ENCODE measurements around the gene SLC2A14.
"Not testable (repeated sequence)": the region's sequence is repeated elsewhere in the genome, so short reads cannot be mapped to it uniquely, and the experiment has no call there.

SLC2A14 gene

GRCh38 chr12:7870335-7870734 lies 2.4 kb downstream of the SLC2A14 start:
- in situ Hi-C loops (cut with HindIII; ENCODE audit: low sequenced_read_pairs), result no loop called here

GRCh38 chr12:7869137-7869536 lies 3.6 kb downstream of the SLC2A14 start:
- in situ Hi-C loops (cut with HindIII; ENCODE audit: low sequenced_read_pairs), result no loop called here

DNA sequence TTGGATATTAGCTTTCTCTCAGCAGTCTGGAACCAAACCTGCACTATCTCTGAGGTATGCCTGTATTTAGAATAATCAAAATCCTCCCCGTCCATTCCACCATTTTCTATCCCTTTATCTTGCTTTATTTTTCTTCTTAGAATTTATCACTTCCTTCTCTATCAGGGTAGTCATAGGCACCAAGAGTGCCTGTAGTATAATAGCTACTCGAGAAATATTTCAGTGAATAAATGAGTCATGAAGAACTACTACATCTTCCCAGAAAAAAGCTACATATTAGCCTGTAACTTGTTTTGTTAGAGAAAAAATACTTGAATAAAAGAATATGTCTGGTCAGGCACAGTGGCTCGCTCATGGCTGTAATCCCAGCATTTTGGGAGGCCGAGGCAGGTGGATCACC lies 4.3 kb downstream of the SLC2A14 start:
- in situ Hi-C loops (cut with HindIII; ENCODE audit: low sequenced_read_pairs), result no loop called here

DNA sequence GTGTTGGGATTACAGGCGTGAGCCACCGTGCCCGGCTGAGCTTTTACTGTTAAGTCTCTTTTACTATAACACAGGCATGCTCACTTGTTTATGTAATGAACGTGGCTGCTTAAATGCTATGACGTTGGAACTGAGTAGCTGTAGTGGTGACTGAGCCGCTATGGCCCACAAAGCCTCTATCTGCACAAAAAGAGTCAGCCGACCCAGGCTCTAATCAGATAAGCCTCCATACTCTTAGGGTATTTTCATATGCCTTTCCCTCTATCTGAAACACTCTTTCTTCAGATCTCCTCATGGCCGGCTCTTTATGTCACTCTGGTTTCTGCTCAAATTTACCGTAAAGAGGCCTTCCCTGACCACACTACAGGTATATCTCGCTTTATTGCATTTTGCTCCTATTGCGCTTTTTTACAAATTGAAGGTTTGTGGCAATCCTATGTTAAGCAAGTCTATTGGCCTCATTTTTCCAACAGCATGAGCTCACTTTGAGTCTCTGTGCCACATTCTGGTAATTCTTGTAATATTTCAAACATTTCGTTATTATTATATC lies 8.0 kb downstream of the SLC2A14 start:
- in situ Hi-C loops (cut with HindIII; ENCODE audit: low sequenced_read_pairs), result loop anchor here (5.0 kb wide), 1 partner anchor 48 kb away; no protein-coding TSS in a partner anchor

DNA sequence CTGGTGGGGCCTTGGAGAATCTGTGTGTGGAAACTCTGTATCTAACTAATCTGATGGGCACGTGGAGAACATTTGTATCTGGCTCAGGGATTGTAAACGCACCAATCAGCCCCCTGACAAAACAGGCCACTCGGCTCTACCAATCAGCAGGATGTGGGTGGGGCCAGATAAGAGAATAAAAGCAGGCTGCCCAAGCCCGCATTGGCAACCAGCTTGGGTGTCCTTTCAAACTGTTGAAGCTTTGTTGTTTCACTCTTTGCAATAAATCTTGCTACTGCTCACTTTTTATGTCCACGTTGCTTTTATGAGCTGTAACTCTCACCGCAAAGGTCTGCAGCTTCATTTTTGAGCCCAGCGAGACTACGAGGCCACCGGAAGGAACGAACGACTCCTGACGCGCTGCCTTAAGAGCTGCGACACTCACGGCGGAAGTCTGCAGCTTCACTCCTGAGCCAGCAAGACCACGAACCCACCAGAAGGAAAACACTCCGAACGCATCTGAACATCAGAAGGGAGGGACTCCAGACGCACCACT lies 9.8 kb downstream of the SLC2A14 start:
- in situ Hi-C loops (cut with HindIII; ENCODE audit: low sequenced_read_pairs), result loop anchor here (5.0 kb wide), 1 partner anchor 49 kb away; no protein-coding TSS in a partner anchor

DNA sequence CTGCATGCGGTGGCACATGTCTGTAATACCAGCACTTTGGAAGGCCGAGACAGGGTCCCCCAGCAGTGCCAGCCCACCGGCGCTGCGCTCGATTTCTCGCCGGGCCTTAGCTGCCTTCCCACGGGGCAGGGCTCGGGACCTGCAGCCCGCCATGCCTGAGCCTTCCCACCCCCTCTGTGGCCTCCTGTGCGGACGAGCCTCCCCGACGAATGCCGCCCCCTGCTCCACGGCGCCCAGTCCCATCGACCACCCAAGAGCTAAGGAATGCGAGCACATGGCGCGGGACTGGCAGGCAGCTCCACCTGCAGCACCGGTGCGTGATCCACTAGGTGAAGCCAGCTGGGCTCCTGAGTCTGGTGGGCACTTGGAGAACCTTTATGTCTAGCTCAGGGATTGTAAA lies 10.4 kb downstream of the SLC2A14 start:
- in situ Hi-C loops (cut with HindIII; ENCODE audit: low sequenced_read_pairs), result loop anchor here (5.0 kb wide), 1 partner anchor 50 kb away; no protein-coding TSS in a partner anchor

GRCh38 chr12:7859552-7859951 lies 13.2 kb downstream of the SLC2A14 start:
- in situ Hi-C loops (cut with HindIII; ENCODE audit: low sequenced_read_pairs), result no loop called here

DNA sequence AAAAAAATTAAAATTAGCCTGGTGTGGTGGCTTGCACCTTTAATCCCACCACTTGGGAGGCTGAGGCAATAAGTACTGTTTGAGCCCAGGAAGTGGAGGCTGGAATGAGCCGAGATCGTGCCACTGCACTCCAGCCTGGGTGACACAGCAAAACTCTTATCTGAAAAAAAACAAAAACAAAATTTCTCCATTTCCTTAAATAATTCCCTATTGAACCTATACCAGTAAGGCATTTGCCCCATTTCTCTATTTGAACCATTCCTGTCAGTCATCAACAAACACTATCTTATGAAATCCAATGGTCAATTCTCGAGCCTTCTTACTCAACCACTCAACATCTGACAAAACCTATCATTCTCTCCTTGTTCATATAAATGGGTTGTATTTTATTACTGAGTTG lies 14.7 kb downstream of the SLC2A14 start:
- in situ Hi-C loops (cut with HindIII; ENCODE audit: low sequenced_read_pairs), result no loop called here

DNA sequence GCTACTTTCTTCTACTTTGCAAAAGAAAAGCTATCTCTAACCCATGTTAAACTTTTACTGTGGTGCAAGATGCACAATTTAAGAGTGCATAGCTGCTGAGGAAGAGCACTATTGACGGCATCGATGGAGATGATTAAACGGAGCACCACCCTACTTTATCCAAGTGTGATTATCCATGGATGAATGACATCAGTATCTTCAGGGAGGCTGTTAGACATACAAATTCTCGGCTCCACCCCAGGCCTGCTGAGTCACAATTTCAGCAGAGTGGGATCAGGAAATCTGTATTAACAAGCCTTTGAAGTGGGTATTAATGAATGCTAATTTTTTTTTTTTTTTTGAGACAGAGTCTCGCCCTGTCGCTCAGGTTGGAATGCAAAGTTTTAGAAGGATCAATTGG lies 16.2 kb downstream of the SLC2A14 start:
- in situ Hi-C loops (cut with HindIII; ENCODE audit: low sequenced_read_pairs), result no loop called here

GRCh38 chr12:7853557-7853956 lies 19.2 kb downstream of the SLC2A14 start:
- in situ Hi-C loops (cut with HindIII; ENCODE audit: low sequenced_read_pairs), result no loop called here

DNA sequence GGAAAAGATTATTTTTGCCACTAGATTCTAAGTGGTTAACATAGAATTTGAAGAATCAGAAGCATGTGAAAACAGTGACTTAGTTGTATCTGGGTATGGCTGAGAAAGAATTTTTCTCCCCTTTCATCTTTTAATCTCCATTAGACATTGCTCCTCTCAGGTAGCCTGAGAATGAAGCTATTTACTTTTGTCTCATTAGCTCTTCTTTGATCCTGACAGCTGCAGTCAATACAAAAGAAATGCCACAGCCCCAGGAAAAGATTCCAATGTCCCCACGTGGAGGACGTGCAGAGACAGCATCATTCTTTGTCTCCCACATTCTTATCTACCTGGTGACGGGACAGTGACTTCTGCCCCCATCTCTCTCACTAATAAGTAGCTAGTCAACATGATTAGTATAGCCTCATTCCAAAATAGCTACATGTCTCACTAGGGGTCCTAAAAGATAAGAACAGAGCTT lies 21.1 kb downstream of the SLC2A14 start:
- in situ Hi-C loops (cut with HindIII; ENCODE audit: low sequenced_read_pairs), result not testable (repeated sequence)

GRCh38 chr12:7850099-7850498 lies 22.6 kb downstream of the SLC2A14 start:
- in situ Hi-C loops (cut with HindIII; ENCODE audit: low sequenced_read_pairs), result not testable (repeated sequence)

- in situ Hi-C loops (cut with HindIII; ENCODE audit: low sequenced_read_pairs), result not testable (repeated sequence)
Observed at GRCh38 chr12:7848098-7848422, 24.7 kb downstream of the SLC2A14 start.

DNA sequence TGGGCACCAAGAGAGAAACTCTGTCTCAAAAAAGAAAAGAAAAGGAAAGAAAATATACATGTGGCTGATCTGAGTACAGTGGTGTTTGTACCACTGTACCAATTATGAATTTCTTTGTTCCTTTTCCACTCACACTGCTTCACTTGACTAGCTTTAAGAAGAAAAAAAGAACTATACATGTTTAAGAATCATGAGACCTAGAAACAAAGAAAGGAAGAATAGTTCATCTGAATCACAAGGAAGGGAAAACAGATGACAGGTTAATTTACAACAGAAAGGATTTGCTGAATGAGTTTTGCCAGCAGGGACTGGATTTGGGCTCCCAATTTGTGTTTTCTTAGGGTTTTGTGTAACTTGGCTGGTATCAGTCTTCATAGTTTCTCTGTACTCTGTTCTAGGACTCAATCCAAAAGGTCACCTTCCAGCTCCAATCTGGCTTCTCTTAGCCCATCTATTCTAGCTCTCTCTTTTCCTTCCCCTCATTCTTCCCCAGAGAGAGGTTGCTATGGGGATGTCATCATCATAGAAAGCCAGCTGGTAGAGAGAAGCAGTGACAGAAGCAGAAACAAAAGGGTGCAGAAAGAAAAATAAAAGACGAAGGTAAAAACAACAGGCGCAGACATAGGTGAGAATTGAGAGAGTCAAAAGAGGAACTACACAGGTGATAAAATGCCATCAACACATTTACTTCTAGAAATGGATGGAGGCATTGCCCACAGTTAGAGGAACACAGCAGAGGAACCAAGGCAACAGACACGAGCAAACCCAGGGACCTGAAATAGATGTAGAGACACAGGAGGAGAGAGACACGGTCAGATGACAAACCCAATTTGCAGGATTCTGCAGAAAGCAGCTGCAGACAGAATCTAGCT lies 25.3 kb downstream of the SLC2A14 start:
- in situ Hi-C loops (cut with HindIII; ENCODE audit: low sequenced_read_pairs), result not testable (repeated sequence)

DNA sequence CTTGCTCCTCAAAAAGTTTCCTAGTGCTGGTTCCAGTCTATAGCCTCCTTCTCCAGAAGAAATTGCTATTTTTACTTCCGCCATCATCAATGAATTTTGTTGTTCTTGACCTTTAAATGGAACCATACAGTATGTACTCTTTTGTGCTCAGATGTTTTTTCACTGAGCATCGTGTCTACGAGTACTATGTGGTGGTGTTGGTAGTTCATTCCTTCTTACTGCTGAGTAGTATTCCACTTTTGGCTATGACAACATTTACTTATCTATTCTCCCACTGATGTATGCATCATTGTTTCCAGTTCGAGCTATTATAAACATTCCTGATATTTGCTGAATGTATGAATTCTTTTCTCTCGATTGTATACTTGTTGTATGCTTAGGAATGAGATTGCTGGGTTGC lies 28.6 kb downstream of the SLC2A14 start:
- in situ Hi-C loops (cut with HindIII; ENCODE audit: low sequenced_read_pairs), result no loop called here

DNA sequence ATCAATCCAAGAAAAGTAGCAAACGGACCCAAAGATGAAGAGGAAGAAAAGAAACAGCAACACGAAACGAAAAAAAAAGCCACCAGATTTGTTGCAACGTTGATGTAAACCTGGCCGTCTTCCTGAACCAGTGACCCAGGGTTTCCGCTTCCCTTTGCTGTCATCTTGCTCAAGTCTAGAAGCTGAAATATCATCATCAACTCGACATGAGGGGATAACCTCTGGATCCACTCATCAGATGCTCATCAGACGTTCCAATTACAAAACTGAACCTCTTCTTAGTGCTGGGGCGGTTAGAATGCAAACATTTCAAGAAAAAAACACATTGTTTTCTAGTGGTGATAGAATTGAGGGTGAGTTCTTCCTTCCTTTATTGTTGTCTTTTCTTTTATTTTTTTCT lies 29.1 kb downstream of the SLC2A14 start:
- in situ Hi-C loops (cut with HindIII; ENCODE audit: low sequenced_read_pairs), result not testable (repeated sequence)

DNA sequence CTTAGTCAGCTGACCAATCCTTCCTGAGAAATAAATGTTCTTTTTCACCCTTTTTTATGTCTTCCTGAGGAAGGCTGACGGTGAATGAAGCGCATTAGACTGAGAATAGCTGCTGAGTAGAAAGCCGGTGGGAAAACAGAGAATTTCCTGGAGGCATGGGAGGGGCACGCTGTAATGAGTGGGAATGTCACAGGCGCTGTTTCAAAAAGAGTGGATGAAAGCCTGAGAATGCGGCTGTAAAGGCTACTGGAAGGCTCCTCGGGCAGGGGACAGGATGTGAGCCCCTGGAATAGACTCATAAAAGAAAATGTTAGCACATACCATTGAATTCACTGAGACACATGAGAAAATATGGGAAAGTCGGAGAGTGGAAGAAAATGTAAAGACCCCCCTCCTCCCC lies 29.6 kb downstream of the SLC2A14 start:
- in situ Hi-C loops (cut with HindIII; ENCODE audit: low sequenced_read_pairs), result not testable (repeated sequence)

- in situ Hi-C loops (cut with HindIII; ENCODE audit: low sequenced_read_pairs), result not testable (repeated sequence)
Observed at GRCh38 chr12:7842444-7842843, 30.3 kb downstream of the SLC2A14 start.

GRCh38 chr12:7839848-7840247 lies 32.9 kb downstream of the SLC2A14 start:
- in situ Hi-C loops (cut with HindIII; ENCODE audit: low sequenced_read_pairs), result not testable (repeated sequence)

DNA sequence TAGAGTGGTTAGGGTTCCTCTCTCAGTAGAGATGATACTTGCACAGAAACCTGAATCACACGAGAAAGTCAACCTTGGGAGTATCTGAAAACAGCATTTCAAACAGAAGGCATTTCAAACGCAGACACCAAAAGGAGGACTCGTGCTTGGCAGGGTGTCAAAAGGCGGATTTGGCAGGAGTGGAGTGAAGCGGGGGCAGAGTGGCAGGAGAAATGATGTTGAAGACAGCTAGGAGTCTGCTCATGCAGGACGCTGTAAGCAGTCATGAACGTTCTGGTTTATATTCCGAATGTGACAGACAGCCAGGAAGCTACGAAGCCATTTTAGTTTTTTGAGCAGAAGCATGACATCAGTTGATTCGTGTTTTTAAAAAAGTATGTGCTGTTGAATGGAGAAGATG lies 33.5 kb downstream of the SLC2A14 start:
- in situ Hi-C loops (cut with HindIII; ENCODE audit: low sequenced_read_pairs), result not testable (repeated sequence)

- in situ Hi-C loops (cut with HindIII; ENCODE audit: low sequenced_read_pairs), result no loop called here
Observed at GRCh38 chr12:7837366-7837765, 35.3 kb downstream of the SLC2A14 start.

DNA sequence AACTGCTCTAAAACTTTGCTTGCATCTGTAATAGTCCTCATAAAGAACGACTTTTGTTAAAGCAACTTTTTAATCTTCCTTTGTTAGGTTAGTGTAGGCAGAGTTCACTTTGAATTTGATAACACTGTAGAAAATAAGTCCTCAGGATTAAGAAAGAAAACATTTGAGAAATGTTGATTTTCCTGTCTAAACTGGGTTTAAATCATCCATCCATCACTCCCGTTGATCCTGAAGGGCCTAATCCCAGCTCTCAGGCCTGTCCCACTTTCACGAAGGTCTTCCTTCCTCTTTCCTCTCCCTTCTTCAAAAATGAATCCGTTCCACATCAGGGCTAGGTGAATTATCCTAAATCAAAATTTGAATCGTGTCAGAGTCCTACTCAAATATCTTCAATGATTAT lies 36.9 kb downstream of the SLC2A14 start:
- in situ Hi-C loops (cut with HindIII; ENCODE audit: low sequenced_read_pairs), result no loop called here

Measured in endothelial cell of hepatic sinusoid (primary cell).